Progenitor cell of endocrine pancreas (in vitro differentiated cells): ENCODE measurements around the gene GPLD1. TPM values are rescaled to one million over a fixed set of nuclear protein-coding genes. Genes with fewer than 3 reads are reported as not detected.

ENCODE experiments used
- DNase-seq: peaks from one replicate; pipeline ENCODE4 v3.0.0; 2021; ENCODE audit warnings: low spot score; ENCODE audit not compliant: unreplicated experiment
- H3K27ac Mint-ChIP-seq: 2 replicates; pipeline ENCODE4 v1.8.0; 2021; ENCODE audit warnings: mild to moderate bottlenecking, moderate library complexity, mixed read lengths
- H3K27me3 Mint-ChIP-seq: 2 replicates; pipeline ENCODE4 v1.8.0; 2021; ENCODE audit warnings: mixed read lengths
- H3K36me3 Mint-ChIP-seq: 2 replicates; pipeline ENCODE4 v1.8.0; 2022; ENCODE audit warnings: mixed read lengths; ENCODE audit not compliant: insufficient read depth
- H3K4me1 Mint-ChIP-seq: 2 replicates; pipeline ENCODE4 v1.8.0; 2021; ENCODE audit warnings: low read depth, mixed read lengths
- H3K4me3 Mint-ChIP-seq: 2 replicates; pipeline ENCODE4 v1.8.0; 2021; ENCODE audit warnings: low read depth, mild to moderate bottlenecking, moderate library complexity, mixed read lengths
- H3K9me3 Mint-ChIP-seq: 2 replicates; pipeline ENCODE4 v1.8.0; 2021; ENCODE audit warnings: low read depth, mixed read lengths
- total RNA-seq: library from RNA; stranded (reverse); gene quantifications from 2 replicates; pipeline ENCODE4 v1.2.1, GENCODE V29; 2021
- TF ChIP-seq, protein P1 (sequence below): fragments of 200-600 bp; sonication (generic); IDR thresholded peaks from one replicate; pipeline ENCODE4 v1.5.0; 2021; ENCODE audit warnings: antibody characterized with exemption, mild to moderate bottlenecking; ENCODE audit not compliant: unreplicated experiment

GPLD1 gene
- total RNA-seq, 1 donor from 2014 or later = 6.6 TPM

DNA sequence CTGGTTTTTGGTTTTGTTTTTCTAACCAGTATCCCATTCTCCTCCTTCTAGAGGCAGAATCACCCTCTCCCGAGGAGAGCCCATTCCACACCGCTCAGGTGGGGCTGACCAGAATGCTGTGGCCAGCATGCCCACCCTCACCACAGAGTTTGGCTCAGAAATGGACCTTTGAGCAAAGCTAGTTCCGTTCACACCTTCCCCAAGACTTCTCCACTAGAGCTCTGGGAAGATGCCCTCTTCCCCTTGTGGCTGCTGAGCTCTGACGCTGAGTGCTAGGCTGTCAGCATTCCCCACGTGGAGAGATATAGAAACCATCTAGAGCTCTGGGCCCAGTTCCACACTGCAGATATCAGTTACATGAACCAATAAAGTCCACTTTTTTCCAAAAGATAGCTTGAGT lies 7.9 kb downstream of the GPLD1 start:
- Mint-ChIP-seq H3K27me3 (no peaks in the 10 kb centered on the region), H3K9me3 (peaks cover 8% of the 10 kb centered on the region), H3K4me3 (no peak overlapping the region), H3K36me3 (peaks cover 9% of the 10 kb centered on the region), H3K4me1 (no peaks in the 10 kb centered on the region), H3K27ac (no peak overlapping the region)
- no peak for DNase-seq
- TF ChIP-seq, protein P1, sequence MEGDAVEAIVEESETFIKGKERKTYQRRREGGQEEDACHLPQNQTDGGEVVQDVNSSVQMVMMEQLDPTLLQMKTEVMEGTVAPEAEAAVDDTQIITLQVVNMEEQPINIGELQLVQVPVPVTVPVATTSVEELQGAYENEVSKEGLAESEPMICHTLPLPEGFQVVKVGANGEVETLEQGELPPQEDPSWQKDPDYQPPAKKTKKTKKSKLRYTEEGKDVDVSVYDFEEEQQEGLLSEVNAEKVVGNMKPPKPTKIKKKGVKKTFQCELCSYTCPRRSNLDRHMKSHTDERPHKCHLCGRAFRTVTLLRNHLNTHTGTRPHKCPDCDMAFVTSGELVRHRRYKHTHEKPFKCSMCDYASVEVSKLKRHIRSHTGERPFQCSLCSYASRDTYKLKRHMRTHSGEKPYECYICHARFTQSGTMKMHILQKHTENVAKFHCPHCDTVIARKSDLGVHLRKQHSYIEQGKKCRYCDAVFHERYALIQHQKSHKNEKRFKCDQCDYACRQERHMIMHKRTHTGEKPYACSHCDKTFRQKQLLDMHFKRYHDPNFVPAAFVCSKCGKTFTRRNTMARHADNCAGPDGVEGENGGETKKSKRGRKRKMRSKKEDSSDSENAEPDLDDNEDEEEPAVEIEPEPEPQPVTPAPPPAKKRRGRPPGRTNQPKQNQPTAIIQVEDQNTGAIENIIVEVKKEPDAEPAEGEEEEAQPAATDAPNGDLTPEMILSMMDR = no peak

DNA sequence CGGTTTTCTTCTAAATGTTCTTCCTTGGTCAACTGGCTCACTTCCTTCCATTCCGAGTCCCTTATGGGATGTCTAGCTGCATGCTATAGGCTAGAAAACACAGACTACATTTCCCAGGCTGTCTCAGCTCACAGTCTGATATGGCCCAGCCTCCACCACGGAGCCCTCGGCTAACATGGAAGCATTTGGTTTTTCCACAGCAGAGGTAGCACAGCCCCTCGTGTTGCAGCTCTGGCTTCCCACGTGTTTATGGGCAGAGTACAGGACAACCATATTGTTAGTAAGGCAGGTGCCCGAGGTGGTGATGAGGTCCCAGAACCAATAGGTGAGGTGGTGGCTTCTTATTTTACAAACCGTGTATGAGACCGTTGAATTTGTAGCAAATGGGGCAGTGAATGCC lies 8.7 kb downstream of the GPLD1 start:
- Mint-ChIP-seq H3K4me3 (no peak overlapping the region), H3K4me1 (no peaks in the 10 kb centered on the region), H3K36me3 (peaks cover 12% of the 10 kb centered on the region), H3K27me3 (no peaks in the 10 kb centered on the region), H3K9me3 (peaks cover 8% of the 10 kb centered on the region), H3K27ac (no peak overlapping the region)
- TF ChIP-seq, protein P1 = no peak
- no peak for DNase-seq

- Mint-ChIP-seq H3K27ac (no peak overlapping the region), H3K27me3 (no peaks in the 10 kb centered on the region), H3K4me1 (no peaks in the 10 kb centered on the region), H3K4me3 (no peak overlapping the region), H3K9me3 (peaks cover 8% of the 10 kb centered on the region), H3K36me3 (peaks cover 12% of the 10 kb centered on the region)
- TF ChIP-seq, protein P1 = no peak
- DNase-seq = no peak
Measured at GRCh38 chr6:24478903-24479302, 10.5 kb downstream of the GPLD1 start.

DNA sequence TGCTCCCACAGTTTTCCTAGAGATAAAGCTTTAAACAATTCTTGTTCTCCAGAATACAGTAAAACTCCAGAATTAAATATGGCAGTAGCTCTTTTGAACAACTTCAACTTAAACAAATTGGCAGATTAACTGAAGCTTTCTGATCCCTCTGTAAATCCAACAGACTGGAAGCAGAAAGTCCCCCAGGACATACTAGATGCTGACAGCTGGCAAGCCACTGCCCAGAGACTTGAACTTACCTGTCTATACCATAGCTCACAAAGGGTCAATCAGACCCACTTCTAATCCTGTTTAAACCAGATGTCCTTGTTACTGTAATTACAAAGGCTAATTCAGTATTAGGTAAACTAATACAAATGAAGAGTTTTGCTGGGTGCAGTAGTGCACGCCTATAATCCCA lies 12.3 kb downstream of the GPLD1 start:
- Mint-ChIP-seq H3K4me3 (no peak overlapping the region), H3K27me3 (no peaks in the 10 kb centered on the region)
- TF ChIP-seq, protein P1 = no peak

DNA sequence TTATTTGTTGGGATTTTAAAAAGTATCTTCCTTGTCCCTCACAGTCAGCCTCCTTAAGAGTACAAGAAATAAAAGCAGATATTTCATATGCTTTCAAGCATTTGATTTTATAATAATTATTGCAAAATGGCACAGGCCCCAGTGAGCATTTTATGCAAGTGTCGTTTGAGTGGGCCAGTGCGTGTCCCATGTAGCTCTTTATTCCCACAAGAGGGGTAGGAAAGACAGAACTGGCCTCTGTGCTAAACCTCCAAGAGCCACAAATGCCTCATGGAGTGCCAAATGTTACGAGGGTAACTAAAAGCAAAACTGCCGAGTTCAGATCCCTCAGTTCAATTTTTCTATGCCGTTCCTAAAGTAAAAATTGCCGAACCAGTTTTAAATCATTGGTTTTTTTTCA lies 12.7 kb downstream of the GPLD1 start:
- Mint-ChIP-seq H3K4me3 (no peak overlapping the region), H3K36me3 (peaks cover 12% of the 10 kb centered on the region), H3K9me3 (peaks cover 8% of the 10 kb centered on the region), H3K27ac (no peak overlapping the region), H3K4me1 (no peaks in the 10 kb centered on the region), H3K27me3 (no peaks in the 10 kb centered on the region)
- DNase-seq = no peak
- TF ChIP-seq, protein P1 = no peak

More for the DNA sequence above, 12.3 kb downstream of the GPLD1 start:
- H3K9me3 Mint-ChIP-seq = peaks cover 8% of the 10 kb centered on the region
- H3K27ac Mint-ChIP-seq = no peak overlapping the region
- no peak for DNase-seq
- H3K36me3 Mint-ChIP-seq = peaks cover 12% of the 10 kb centered on the region
- H3K4me1 Mint-ChIP-seq = no peaks in the 10 kb centered on the region
